Astrocyte of the spinal cord (primary cell): Measurements from ENCODE around the gene KPNA3.
"Not testable (repeated sequence)": the region's sequence is repeated elsewhere in the genome, so short reads cannot be mapped to it uniquely, and the experiment has no call there.

Experiments used
- DNase-seq: peaks from one replicate; pipeline ENCODE4 v3.0.0; 2011; ENCODE audit warnings: low read depth, low spot score
- H3K4me3 ChIP-seq: 2 replicates; pipeline ENCODE4 v1.5.1; 2011; ENCODE audit warnings: low read depth, mild to moderate bottlenecking, low read length, moderate library complexity
- in situ Hi-C: cut with HindIII; loops from 2 replicates; pipeline ENCODE4 v1.10.0; 2017; ENCODE audit warnings: low sequenced_read_pairs
- TF ChIP-seq, protein P1 (sequence below): IDR thresholded peaks from 2 replicates; pipeline ENCODE4 v1.5.1; 2012; ENCODE audit warnings: low read depth, mild to moderate bottlenecking, low read length, inconsistent platforms

The KPNA3 gene

GRCh38 chr13:49739498-49740187 lies 52.8 kb downstream of the KPNA3 start:
- in situ Hi-C loops: no loop called here
- no peak overlapping the region for H3K4me3 ChIP-seq
- DNase-seq: no peak
- TF ChIP-seq, protein P1, sequence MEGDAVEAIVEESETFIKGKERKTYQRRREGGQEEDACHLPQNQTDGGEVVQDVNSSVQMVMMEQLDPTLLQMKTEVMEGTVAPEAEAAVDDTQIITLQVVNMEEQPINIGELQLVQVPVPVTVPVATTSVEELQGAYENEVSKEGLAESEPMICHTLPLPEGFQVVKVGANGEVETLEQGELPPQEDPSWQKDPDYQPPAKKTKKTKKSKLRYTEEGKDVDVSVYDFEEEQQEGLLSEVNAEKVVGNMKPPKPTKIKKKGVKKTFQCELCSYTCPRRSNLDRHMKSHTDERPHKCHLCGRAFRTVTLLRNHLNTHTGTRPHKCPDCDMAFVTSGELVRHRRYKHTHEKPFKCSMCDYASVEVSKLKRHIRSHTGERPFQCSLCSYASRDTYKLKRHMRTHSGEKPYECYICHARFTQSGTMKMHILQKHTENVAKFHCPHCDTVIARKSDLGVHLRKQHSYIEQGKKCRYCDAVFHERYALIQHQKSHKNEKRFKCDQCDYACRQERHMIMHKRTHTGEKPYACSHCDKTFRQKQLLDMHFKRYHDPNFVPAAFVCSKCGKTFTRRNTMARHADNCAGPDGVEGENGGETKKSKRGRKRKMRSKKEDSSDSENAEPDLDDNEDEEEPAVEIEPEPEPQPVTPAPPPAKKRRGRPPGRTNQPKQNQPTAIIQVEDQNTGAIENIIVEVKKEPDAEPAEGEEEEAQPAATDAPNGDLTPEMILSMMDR: no peak

- TF ChIP-seq, protein P1: no peak
- in situ Hi-C loops: no loop called here
- DNase-seq: no peak
These were observed 59.1 kb downstream of the KPNA3 start for GRCh38 chr13:49733181-49733951.

GRCh38 chr13:49731766-49732165 lies 60.7 kb downstream of the KPNA3 start:
- in situ Hi-C loops: no loop called here
- TF ChIP-seq, protein P1: no peak
- no peak overlapping the region for H3K4me3 ChIP-seq
- peak; percentile 76 for DNase-seq

More at GRCh38 chr13:49733181-49733951, 59.1 kb downstream of the KPNA3 start:
- H3K4me3 ChIP-seq: no peak overlapping the region

GRCh38 chr13:49716615-49717014 lies 75.9 kb downstream of the KPNA3 start:
- no peak overlapping the region for H3K4me3 ChIP-seq
- TF ChIP-seq, protein P1: no peak
- in situ Hi-C loops: no loop called here
- DNase-seq: no peak

- in situ Hi-C loops: no loop called here
- DNase-seq: no peak
- no peak overlapping the region for H3K4me3 ChIP-seq
- TF ChIP-seq, protein P1: no peak
These were observed 77.7 kb downstream of the KPNA3 start for GRCh38 chr13:49714757-49715156.

GRCh38 chr13:49711218-49711863 lies 81.1 kb downstream of the KPNA3 start:
- no peak overlapping the region for H3K4me3 ChIP-seq
- in situ Hi-C loops: no loop called here
- peak; percentile 77 for DNase-seq
- TF ChIP-seq, protein P1: no peak

DNA sequence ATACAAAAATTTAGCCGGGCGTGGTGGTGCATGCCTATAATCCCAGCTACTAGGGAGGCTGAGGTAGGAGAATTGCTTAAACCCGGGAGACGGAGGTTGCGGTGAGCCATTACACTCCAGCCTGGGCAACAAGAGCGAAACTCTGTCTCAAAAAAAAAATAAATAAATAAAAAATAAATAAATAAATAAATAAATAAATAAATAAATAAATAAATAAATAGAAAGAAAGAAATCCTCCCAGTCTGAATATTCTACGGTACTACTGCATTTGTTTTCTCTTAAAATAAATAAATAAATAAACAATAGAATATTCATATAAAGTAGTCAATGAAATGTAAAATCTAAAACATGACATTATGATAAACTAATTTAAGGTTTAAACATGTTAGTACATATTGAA lies 88.2 kb downstream of the KPNA3 start:
- H3K4me3 ChIP-seq, DNase-seq, in situ Hi-C loops: not testable (repeated sequence)
